ENCODE data around the gene PGM1.

DNA sequence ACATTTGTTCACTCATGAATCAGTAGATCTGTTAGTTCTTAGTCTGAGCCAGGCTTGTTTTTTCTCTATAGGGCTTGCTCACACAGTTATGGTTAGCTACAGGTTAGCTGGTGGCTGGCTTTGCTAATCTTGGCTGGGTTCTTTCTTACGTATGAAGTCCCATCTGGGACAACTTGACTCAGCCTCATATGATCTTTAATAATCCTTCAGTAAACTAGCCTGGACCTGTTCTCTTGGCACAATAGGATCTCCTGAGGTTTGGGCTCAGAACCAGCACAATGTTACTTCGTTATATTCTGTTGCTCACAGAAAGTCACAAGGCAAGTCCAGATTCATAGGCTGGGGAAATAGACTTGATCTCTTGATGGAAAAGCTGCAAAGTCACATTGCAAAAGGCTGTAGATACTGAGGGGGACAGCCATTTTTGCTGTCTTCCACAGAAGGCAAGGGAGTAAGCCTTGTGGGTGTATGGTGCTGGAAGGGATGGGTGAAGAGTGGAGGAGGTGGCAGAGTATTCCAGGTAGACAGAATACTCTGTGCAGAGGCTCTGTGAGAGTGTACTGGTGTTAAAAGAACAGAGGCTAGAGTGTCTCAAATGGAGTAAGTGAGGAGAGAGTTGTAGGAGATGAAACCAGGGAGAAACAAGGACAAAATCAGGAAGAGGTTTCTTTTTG, 45.5 kb upstream of the PGM1 start:
- TF ChIP-seq POLR2A (IDR thresholded peaks at IDR 0.05; ENCODE audit: low read depth) = no peak
- TF ChIP-seq, protein P1, sequence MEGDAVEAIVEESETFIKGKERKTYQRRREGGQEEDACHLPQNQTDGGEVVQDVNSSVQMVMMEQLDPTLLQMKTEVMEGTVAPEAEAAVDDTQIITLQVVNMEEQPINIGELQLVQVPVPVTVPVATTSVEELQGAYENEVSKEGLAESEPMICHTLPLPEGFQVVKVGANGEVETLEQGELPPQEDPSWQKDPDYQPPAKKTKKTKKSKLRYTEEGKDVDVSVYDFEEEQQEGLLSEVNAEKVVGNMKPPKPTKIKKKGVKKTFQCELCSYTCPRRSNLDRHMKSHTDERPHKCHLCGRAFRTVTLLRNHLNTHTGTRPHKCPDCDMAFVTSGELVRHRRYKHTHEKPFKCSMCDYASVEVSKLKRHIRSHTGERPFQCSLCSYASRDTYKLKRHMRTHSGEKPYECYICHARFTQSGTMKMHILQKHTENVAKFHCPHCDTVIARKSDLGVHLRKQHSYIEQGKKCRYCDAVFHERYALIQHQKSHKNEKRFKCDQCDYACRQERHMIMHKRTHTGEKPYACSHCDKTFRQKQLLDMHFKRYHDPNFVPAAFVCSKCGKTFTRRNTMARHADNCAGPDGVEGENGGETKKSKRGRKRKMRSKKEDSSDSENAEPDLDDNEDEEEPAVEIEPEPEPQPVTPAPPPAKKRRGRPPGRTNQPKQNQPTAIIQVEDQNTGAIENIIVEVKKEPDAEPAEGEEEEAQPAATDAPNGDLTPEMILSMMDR (IDR thresholded peaks at IDR 0.05) = no peak
- TF ChIP-seq EP300 (IDR thresholded peaks at IDR 0.05) = no peak
